Neural crest cell (in vitro differentiated cells): ENCODE data around the gene CT45A5. TPM values are rescaled to one million over a fixed set of nuclear protein-coding genes. Genes with fewer than 3 reads are reported as not detected.
"Not testable (repeated sequence)": the region's sequence is repeated elsewhere in the genome, so short reads cannot be mapped to it uniquely, and the experiment has no call there.

Experiments used
- DNase-seq: peaks from one replicate; pipeline ENCODE4 v3.0.0; 2021; ENCODE audit warnings: low read depth, mixed read lengths, low spot score
- H3K27ac Mint-ChIP-seq: one replicate; pipeline ENCODE4 v1.8.0; 2021; ENCODE audit warnings: mild to moderate bottlenecking, mixed read lengths; ENCODE audit not compliant: unreplicated experiment
- H3K27me3 Mint-ChIP-seq: 2 replicates; pipeline ENCODE4 v1.8.0; 2021; ENCODE audit warnings: low read depth, mild to moderate bottlenecking, mixed read lengths
- H3K36me3 Mint-ChIP-seq: 2 replicates; pipeline ENCODE4 v1.8.0; 2021; ENCODE audit warnings: low read depth, mild to moderate bottlenecking, mixed read lengths
- H3K4me1 Mint-ChIP-seq: 2 replicates; pipeline ENCODE4 v1.8.0; 2021; ENCODE audit warnings: mixed read lengths
- H3K4me3 Mint-ChIP-seq: one replicate; pipeline ENCODE4 v1.8.0; 2021; ENCODE audit warnings: mild to moderate bottlenecking, mixed read lengths
- H3K9me3 Mint-ChIP-seq: 2 replicates; pipeline ENCODE4 v1.8.0; 2021; ENCODE audit warnings: mixed read lengths
- long read RNA-seq: library from polyadenylated mRNA; unstranded; transcript quantifications from one replicate; pipeline ENCODE4 v2.0.0, GENCODE V29; 2020
- total RNA-seq: library from RNA; stranded (reverse); gene quantifications from 2 replicates; pipeline ENCODE4 v1.2.1, GENCODE V29; 2021
- TF ChIP-seq, protein P1 (sequence below): fragments of 200-600 bp; sonication (generic); conservative IDR thresholded peaks from 2 replicates; pipeline ENCODE4 v1.5.0; 2021; ENCODE audit warnings: antibody characterized with exemption, mild to moderate bottlenecking

Gene CT45A5
- total RNA-seq: not detected in 2 replicates
- long read RNA-seq: 0 reads

DNA sequence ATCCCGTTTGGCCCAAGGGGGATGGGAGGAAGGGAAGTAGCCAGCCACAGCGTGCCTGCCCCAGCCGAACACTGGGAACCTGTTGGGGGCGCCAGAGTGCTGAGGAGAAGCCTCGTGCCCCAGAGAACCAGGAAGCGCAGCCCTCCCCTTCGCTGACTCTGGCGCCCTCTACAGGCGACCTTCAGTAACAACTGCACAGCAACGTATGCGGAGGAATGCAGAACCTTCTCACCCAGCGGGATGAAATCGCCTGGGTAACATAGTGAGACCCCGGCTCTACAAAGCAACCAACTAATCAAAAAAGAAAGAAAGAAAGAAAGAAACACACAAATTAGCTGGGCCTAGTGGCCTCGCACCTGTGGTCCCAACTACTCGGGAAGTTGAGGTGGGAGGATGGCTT lies at the start of gene CT45A5:
Gene CT45A5, minus strand, starts transcription at position 101 of the 400 bp plus-strand sequence. CDS start 3,774 bp downstream, outside the sequence.
- not testable (repeated sequence) for DNase-seq, H3K27ac Mint-ChIP-seq, H3K9me3 Mint-ChIP-seq, H3K36me3 Mint-ChIP-seq, H3K4me3 Mint-ChIP-seq, H3K27me3 Mint-ChIP-seq, H3K4me1 Mint-ChIP-seq

DNA sequence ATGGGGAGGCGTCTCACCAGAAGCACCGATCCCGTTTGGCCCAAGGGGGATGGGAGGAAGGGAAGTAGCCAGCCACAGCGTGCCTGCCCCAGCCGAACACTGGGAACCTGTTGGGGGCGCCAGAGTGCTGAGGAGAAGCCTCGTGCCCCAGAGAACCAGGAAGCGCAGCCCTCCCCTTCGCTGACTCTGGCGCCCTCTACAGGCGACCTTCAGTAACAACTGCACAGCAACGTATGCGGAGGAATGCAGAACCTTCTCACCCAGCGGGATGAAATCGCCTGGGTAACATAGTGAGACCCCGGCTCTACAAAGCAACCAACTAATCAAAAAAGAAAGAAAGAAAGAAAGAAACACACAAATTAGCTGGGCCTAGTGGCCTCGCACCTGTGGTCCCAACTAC lies 34.6 kb upstream of the CT45A5 start, which contains the start of gene CT45A2:
Gene CT45A2, minus strand, starts transcription at position 101 of the 400 bp plus-strand sequence. CDS start 3,747 bp downstream, outside the sequence.
- not testable (repeated sequence) for H3K9me3 Mint-ChIP-seq, H3K36me3 Mint-ChIP-seq, DNase-seq, H3K27me3 Mint-ChIP-seq, H3K4me3 Mint-ChIP-seq, H3K4me1 Mint-ChIP-seq, H3K27ac Mint-ChIP-seq

DNA sequence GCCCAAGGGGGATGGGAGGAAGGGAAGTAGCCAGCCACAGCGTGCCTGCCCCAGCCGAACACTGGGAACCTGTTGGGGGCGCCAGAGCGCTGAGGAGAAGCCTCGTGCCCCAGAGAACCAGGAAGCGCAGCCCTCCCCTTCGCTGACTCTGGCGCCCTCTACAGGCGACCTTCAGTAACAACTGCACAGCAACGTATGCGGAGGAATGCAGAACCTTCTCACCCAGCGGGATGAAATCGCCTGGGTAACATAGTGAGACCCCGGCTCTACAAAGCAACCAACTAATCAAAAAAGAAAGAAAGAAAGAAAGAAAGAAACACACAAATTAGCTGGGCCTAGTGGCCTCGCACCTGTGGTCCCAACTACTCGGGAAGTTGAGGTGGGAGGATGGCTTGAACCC lies 17.4 kb upstream of the CT45A5 start, which contains the start of gene CT45A6:
Gene CT45A6, minus strand, starts transcription at position 101 of the 400 bp plus-strand sequence. CDS start 3,794 bp downstream, outside the sequence.
- H3K4me3 Mint-ChIP-seq, H3K36me3 Mint-ChIP-seq, H3K27ac Mint-ChIP-seq, H3K4me1 Mint-ChIP-seq, H3K27me3 Mint-ChIP-seq, H3K9me3 Mint-ChIP-seq, DNase-seq: not testable (repeated sequence)

GRCh38 chrX:135768091-135768490 lies 17.2 kb downstream of the CT45A5 start, which contains the start of gene CT45A3:
CT45A3 (minus strand) TSS chrX:135768191; CDS start chrX:135764444, 3,747 bp downstream.
- not testable (repeated sequence) for DNase-seq, H3K27ac Mint-ChIP-seq, H3K4me1 Mint-ChIP-seq, H3K36me3 Mint-ChIP-seq, H3K27me3 Mint-ChIP-seq, H3K9me3 Mint-ChIP-seq, H3K4me3 Mint-ChIP-seq

DNA sequence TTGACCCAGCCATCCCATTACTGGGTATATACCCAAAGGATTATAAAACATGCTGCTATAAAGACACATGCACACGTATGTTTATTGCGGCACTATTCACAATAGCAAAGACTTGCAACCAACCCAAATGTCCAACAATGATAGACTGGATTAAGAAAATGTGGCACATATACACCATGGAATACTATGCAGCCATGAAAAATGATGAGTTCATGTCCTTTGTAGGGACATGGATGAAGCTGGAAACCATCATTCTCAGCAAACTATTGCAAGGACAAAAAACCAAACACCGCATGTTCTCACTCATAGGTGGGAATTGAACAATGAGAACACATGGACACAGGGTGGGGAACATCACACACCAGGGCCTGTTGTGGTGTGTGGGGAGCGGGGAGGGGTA lies 40.6 kb downstream of the CT45A5 start:
- not testable (repeated sequence) for DNase-seq, H3K27me3 Mint-ChIP-seq, H3K9me3 Mint-ChIP-seq, H3K4me3 Mint-ChIP-seq, H3K27ac Mint-ChIP-seq, H3K36me3 Mint-ChIP-seq, H3K4me1 Mint-ChIP-seq

DNA sequence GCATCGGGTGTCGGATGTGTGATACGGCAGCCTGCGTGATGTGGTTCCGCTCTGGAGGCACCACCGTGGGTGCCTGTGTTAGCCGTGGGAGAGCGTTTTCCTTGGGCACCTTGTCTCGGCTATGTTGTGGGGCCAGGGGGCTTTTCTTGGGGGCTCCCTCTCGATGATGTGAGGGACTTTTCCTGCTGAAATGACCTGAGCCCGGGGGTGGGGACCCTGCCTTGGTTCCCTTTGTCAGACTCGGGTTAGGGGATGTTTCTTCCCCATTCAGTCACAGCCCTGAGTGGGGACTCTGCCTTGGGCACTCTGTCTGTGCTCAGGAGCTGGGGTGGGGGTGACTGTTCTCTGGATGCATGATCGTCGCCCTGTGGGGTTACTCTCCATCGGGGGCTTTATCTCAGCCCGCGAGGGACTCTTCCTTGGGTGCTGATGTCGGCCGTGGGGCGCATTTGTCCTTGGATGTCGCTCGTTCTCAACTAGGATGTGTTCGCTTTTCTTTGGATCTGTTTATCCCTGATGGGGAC lies 44.0 kb downstream of the CT45A5 start:
- no peak overlapping the region for H3K27ac Mint-ChIP-seq
- H3K36me3 Mint-ChIP-seq: no peaks in the 10 kb centered on the region
- TF ChIP-seq, protein P1, sequence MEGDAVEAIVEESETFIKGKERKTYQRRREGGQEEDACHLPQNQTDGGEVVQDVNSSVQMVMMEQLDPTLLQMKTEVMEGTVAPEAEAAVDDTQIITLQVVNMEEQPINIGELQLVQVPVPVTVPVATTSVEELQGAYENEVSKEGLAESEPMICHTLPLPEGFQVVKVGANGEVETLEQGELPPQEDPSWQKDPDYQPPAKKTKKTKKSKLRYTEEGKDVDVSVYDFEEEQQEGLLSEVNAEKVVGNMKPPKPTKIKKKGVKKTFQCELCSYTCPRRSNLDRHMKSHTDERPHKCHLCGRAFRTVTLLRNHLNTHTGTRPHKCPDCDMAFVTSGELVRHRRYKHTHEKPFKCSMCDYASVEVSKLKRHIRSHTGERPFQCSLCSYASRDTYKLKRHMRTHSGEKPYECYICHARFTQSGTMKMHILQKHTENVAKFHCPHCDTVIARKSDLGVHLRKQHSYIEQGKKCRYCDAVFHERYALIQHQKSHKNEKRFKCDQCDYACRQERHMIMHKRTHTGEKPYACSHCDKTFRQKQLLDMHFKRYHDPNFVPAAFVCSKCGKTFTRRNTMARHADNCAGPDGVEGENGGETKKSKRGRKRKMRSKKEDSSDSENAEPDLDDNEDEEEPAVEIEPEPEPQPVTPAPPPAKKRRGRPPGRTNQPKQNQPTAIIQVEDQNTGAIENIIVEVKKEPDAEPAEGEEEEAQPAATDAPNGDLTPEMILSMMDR: no peak
- no peaks in the 10 kb centered on the region for H3K4me1 Mint-ChIP-seq
- H3K4me3 Mint-ChIP-seq: no peak overlapping the region
- H3K27me3 Mint-ChIP-seq: no peaks in the 10 kb centered on the region
- H3K9me3 Mint-ChIP-seq: peaks cover 4% of the 10 kb centered on the region
- no peak for DNase-seq

DNA sequence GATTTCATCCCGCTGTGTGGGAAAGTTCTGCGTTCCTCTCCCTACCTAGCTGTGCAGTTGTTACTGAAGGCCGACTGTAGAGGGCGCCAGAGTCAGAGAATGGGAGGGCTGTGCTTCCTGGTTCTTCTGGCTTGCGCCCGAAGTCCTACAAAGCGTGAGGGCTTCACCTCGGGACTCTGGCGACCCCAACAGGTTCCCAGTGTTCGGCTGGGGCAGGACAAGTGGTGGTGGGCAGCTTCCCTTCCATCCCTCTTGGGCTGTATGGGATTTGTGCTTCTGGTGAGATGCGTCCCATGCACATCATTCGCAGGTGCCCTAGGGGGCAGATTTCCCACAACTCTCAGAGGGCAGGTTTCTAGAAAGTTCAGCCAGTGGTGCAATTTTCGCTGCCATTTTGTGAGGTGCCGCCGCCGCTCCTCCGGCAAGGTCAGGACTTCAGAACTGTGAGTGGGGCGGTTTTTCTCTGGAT lies 44.6 kb downstream of the CT45A5 start:
- Mint-ChIP-seq H3K27ac (no peak overlapping the region), H3K36me3 (no peaks in the 10 kb centered on the region), H3K4me3 (no peak overlapping the region), H3K4me1 (no peaks in the 10 kb centered on the region), H3K27me3 (no peaks in the 10 kb centered on the region), H3K9me3 (peaks cover 4% of the 10 kb centered on the region)
- TF ChIP-seq, protein P1: peak; percentile 31
- DNase-seq: peak; percentile 3

- no peak for DNase-seq
- H3K36me3 Mint-ChIP-seq: no peaks in the 10 kb centered on the region
- TF ChIP-seq, protein P1: peak; percentile 17
- no peak overlapping the region for H3K27ac Mint-ChIP-seq
- no peaks in the 10 kb centered on the region for H3K4me1 Mint-ChIP-seq
- H3K9me3 Mint-ChIP-seq: peaks cover 2% of the 10 kb centered on the region
- H3K4me3 Mint-ChIP-seq: no peak overlapping the region
- no peaks in the 10 kb centered on the region for H3K27me3 Mint-ChIP-seq
Measured at GRCh38 chrX:135737366-135738071, 47.8 kb downstream of the CT45A5 start.

DNA sequence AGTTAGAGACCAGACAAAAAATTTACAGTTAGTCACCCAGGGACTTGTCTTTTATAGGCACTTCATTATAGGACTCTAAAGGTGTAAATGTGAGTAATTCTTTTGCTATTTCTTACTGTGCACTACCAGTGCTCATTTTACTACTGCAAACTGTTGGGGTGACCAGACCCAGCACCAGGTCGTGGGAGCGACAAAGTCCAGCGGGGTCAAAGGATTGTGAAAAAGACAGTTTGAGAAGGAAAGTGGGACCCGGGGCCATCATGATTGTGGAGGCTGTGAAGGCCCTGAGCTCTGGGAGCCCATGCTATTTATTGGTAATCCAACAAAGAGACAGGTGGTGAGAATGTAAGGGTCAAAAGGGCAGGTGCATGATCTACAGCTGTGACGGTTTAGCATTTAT lies 50.6 kb downstream of the CT45A5 start:
- not testable (repeated sequence) for H3K27ac Mint-ChIP-seq, H3K27me3 Mint-ChIP-seq, H3K4me3 Mint-ChIP-seq, H3K36me3 Mint-ChIP-seq, DNase-seq, H3K4me1 Mint-ChIP-seq, H3K9me3 Mint-ChIP-seq
